Measurements from ENCODE around the gene SORL1-AS1.

SORL1-AS1 gene

GRCh38 chr11:121487191-121487590, 34.4 kb upstream of the SORL1-AS1 start:
- TF ChIP-seq REST (IDR thresholded peaks at IDR 0.05; ENCODE audit: low read depth) = no peak
- no peak for TF ChIP-seq USF1 (IDR thresholded peaks at IDR 0.05)
- TF ChIP-seq EGR1 (IDR thresholded peaks at IDR 0.05) = no peak
- TF ChIP-seq MAX (IDR thresholded peaks at IDR 0.05) = no peak
- no peak for TF ChIP-seq TEAD4 (IDR thresholded peaks at IDR 0.05)
- no peak for TF ChIP-seq CREB1 (IDR thresholded peaks at IDR 0.05; ENCODE audit: low read depth)
- TF ChIP-seq EP300 (IDR thresholded peaks at IDR 0.05; ENCODE audit: borderline replicate concordance) = no peak
- no peak for TF ChIP-seq TCF12 (IDR thresholded peaks at IDR 0.05; ENCODE audit: low read depth)
- no peak for TF ChIP-seq CEBPB (IDR thresholded peaks at IDR 0.05)
- no peak for TF ChIP-seq YY1 (IDR thresholded peaks at IDR 0.05; ENCODE audit: low read depth)

- TF ChIP-seq TEAD4 (IDR thresholded peaks at IDR 0.05) (no peak), ZBTB7A (IDR thresholded peaks at IDR 0.05; ENCODE audit: low read depth) (no peak), EGR1 (IDR thresholded peaks at IDR 0.05) (no peak), YY1 (IDR thresholded peaks at IDR 0.05; ENCODE audit: low read depth) (no peak), CEBPB (IDR thresholded peaks at IDR 0.05) (no peak), USF1 (IDR thresholded peaks at IDR 0.05) (no peak), EP300 (IDR thresholded peaks at IDR 0.05; ENCODE audit: borderline replicate concordance) (no peak), MAX (IDR thresholded peaks at IDR 0.05) (no peak), REST (IDR thresholded peaks at IDR 0.05; ENCODE audit: low read depth) (no peak), RAD21 (IDR thresholded peaks at IDR 0.05; ENCODE audit: low read depth) (no peak), NFIC (IDR thresholded peaks at IDR 0.05) (no peak), CREB1 (IDR thresholded peaks at IDR 0.05; ENCODE audit: low read depth) (no peak), TAF1 (IDR thresholded peaks at IDR 0.05; ENCODE audit: low read depth) (no peak), TCF12 (IDR thresholded peaks at IDR 0.05; ENCODE audit: low read depth) (no peak), FOXM1 (IDR thresholded peaks at IDR 0.05; ENCODE audit: borderline replicate concordance, low read depth) (no peak)
Measured at GRCh38 chr11:121486054-121486453, 33.3 kb upstream of the SORL1-AS1 start.

- TF ChIP-seq YY1 (IDR thresholded peaks at IDR 0.05; ENCODE audit: low read depth) = no peak
- no peak for TF ChIP-seq EGR1 (IDR thresholded peaks at IDR 0.05)
- TF ChIP-seq RAD21 (IDR thresholded peaks at IDR 0.05; ENCODE audit: low read depth) = no peak
- no peak for TF ChIP-seq CREB1 (IDR thresholded peaks at IDR 0.05; ENCODE audit: low read depth)
- no peak for TF ChIP-seq REST (IDR thresholded peaks at IDR 0.05; ENCODE audit: low read depth)
- TF ChIP-seq TCF12 (IDR thresholded peaks at IDR 0.05; ENCODE audit: low read depth) = no peak
- no peak for TF ChIP-seq ZBTB7A (IDR thresholded peaks at IDR 0.05; ENCODE audit: low read depth)
- TF ChIP-seq FOXM1 (IDR thresholded peaks at IDR 0.05; ENCODE audit: borderline replicate concordance, low read depth) = no peak
- TF ChIP-seq EP300 (IDR thresholded peaks at IDR 0.05; ENCODE audit: borderline replicate concordance) = no peak
Measured at GRCh38 chr11:121485216-121485615, 32.4 kb upstream of the SORL1-AS1 start.

- TF ChIP-seq REST (IDR thresholded peaks at IDR 0.05; ENCODE audit: low read depth) = no peak
- TF ChIP-seq RAD21 (IDR thresholded peaks at IDR 0.05; ENCODE audit: low read depth) = no peak
- no peak for TF ChIP-seq TCF12 (IDR thresholded peaks at IDR 0.05; ENCODE audit: low read depth)
- TF ChIP-seq YY1 (IDR thresholded peaks at IDR 0.05; ENCODE audit: low read depth) = no peak
- no peak for TF ChIP-seq MAX (IDR thresholded peaks at IDR 0.05)
- TF ChIP-seq FOXM1 (IDR thresholded peaks at IDR 0.05; ENCODE audit: borderline replicate concordance, low read depth) = no peak
- TF ChIP-seq TEAD4 (IDR thresholded peaks at IDR 0.05) = no peak
- TF ChIP-seq ZBTB7A (IDR thresholded peaks at IDR 0.05; ENCODE audit: low read depth) = no peak
- no peak for TF ChIP-seq EGR1 (IDR thresholded peaks at IDR 0.05)
- no peak for TF ChIP-seq EP300 (IDR thresholded peaks at IDR 0.05; ENCODE audit: borderline replicate concordance)
- TF ChIP-seq NFIC (IDR thresholded peaks at IDR 0.05) = no peak
- no peak for TF ChIP-seq CREB1 (IDR thresholded peaks at IDR 0.05; ENCODE audit: low read depth)
- no peak for TF ChIP-seq USF1 (IDR thresholded peaks at IDR 0.05)
- TF ChIP-seq CEBPB (IDR thresholded peaks at IDR 0.05) = no peak
- no peak for TF ChIP-seq TAF1 (IDR thresholded peaks at IDR 0.05; ENCODE audit: low read depth)
Measured at GRCh38 chr11:121483805-121484480, 31.2 kb upstream of the SORL1-AS1 start.
